GM15510 (cell line): ENCODE measurements around the gene IQCH.

ENCODE experiments used
- POLR2A ChIP-seq: IDR thresholded peaks from 3 replicates; pipeline ENCODE4 v1.6.1; 2011; ENCODE audit warnings: borderline replicate concordance; ENCODE audit not compliant: insufficient read length; ENCODE audit errors: extremely low read depth

Gene IQCH

DNA sequence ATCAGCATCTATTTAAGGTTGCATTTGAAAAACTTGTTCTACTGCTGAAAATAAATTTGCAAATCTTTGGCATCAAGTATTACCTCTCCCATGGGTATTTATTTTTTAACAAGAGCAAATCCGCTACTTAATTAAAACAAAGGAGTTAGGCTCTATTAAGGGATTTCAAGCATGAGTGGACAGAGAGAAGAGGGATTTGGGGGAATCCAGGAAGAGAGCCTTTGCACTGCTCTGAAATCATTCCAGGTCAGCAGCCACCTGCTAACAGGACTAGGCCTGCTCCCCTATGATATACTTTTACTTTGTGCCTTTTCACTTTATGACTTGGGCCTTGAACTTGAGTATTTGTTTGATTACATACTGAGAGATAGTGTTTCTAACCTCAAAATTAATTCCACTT lies 57.1 kb downstream of the IQCH start:
- no peak for TF ChIP-seq POLR2A

DNA sequence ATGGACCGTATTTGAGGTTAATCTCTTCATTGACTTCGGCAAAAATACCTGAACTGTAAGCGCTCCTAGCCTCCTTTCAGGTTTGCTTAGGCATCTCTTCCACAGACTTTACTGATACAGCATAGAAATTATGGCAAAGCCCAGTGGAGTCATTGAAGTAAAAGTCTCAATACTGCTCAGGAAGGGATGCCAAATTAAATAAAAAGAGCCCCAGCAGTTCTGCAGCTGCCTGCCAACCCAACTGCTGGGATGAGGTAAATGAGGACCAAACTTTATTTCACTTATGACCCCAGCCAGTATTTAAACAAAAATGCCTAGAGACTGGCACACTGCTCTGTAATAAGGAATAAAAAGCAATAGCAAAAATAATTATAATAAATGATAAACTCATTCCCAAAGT lies 65.4 kb downstream of the IQCH start:
- TF ChIP-seq POLR2A, result no peak

DNA sequence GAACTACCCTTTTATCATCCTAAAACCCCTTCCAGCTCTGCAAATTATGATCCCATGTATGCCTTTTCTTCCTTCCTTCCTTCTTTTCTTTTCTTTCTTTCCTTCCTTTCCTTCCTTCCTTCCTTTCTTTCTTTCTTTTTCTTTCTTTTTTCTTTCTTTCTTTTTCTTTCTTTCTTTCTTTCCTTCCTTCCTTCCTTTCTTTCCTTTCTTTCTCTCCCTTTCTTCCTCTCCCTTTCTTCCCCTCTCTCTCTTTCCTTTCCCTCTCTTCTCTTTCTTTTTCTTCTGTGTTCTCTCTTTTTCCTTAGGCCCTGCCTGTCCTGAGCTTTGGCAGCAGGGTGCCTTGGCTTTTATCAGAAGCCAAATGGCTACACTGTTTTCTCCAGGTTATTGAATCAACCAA lies 66.8 kb downstream of the IQCH start:
- no peak for TF ChIP-seq POLR2A

DNA sequence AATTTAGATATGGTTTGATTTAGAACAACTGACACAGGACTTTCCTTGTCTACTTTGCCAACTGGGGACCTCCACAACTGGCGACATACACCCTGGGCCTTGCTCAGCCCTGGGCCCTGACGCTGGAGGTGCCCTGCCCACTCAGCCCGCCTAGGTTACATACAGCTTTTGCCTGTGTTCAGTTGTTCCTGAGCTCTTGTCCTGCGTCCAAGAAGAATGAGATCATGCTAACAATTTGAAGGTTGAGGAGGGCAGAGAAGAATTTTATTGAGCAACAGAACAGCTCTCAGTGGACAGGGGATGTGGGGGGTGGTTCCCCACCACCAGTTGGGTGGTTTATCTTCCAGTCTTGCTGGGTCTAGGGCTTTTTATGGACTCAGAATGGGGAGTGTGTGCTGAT lies 67.9 kb downstream of the IQCH start:
- no peak for TF ChIP-seq POLR2A

DNA sequence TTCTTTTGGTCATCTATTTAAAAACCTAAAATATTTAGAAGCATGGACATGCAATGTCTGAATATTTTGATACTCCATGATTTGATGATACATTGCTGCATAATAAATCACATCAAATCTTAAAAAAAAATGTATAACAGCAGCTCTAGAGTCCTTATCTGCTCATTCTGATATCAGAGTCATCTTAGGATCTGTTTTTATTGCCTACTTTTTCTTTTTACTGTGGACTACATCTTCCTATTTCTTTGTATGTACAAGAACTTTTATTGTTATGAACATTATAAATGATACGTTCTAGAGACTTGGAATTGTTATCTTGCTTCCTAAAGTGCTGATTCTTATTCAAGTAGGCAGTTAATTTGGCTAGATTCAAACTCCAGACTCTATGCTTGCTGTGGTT lies 72.7 kb downstream of the IQCH start:
- no peak for TF ChIP-seq POLR2A

DNA sequence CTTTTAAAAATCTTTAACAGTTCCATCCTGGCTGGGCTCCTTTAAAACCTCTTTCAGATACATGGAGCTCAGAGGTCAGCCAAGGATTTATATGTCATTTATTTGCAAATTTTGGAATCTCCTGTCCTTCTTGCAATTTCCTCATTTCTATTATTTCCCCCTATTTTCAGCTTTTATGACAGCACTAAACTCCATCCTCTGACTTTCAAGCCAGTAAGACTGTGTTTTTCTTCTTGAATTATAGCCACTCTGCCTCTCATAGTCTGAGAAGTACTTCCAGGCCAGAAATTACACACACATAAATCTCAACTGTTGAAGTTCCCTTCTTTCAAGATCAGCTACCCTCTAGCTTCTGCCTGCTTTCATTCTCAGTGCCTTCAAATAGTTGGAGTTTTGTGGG lies 73.2 kb downstream of the IQCH start:
- TF ChIP-seq POLR2A, result no peak

GRCh38 chr15:67329984-67330733 lies 75.6 kb downstream of the IQCH start:
- no peak for TF ChIP-seq POLR2A

DNA sequence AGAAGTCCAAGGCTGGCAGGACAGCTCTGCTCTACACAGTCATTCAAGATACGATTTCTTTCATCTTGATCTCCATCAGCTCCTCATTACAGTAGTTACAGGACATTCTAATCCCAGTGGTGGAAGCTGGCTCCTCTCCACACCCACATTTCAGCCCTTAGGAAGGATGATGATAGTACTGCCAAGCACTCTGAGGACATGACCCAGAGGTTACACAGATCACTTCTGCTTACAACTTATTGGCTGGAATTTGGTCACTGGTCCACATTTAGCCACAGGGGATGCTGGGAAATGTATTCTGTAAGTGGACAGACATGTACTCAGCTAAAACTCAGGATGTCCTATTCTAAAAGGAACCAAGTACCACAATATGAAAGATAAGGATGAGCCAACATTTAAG lies 77.1 kb downstream of the IQCH start:
- TF ChIP-seq POLR2A, result no peak

- no peak for TF ChIP-seq POLR2A
These were observed 80.4 kb downstream of the IQCH start for GRCh38 chr15:67335026-67335425.

DNA sequence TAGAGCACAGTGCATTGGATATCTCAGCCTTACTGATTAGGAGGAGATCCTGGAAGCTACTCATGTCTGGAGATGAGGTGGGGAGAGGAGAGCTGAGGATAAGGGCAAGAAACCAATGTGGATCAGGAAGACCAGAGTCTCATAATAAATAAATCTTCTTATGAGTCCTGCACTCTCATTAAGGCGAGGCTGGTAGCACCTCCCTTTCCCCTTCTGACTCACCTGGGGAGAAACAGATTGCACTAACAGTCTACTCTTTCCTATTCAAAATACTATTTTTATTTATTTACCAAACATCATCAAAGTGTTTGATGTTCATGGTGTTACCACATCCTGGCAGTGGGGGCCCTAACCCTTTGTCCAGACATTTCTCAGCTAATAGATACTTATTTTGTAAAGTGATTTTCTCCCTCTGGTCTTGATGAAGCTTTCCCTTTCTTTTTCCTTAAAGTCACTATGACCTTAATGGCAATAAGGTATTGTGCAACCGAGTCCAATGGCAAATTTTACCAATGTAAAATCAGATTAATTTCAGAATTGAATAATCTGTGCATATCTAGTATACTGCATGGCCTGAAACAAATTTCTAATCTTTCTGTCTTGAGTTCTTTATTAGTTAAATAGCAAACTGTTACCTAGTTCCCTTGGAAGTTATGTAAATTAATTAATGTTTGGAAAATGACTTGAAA lies 81.1 kb downstream of the IQCH start:
- TF ChIP-seq POLR2A, result no peak

DNA sequence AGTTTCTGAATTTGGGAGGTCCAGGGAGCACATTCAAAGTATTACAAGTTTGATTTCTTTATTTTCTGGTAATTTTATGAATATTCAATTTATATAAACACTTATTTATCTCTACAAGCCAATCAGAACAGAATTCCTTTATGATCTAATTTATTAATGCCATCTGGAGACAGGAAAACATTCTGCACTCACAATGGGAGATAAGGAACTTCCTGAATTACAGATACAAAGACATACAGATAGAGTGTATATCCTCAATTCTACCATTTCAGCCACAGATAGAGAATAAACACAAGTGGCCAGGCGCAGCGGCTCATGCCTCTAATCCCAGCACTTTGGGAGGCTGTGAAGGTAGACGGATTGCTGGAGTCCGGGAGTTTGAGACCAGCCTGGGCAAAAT lies 86.0 kb downstream of the IQCH start:
- no peak for TF ChIP-seq POLR2A

DNA sequence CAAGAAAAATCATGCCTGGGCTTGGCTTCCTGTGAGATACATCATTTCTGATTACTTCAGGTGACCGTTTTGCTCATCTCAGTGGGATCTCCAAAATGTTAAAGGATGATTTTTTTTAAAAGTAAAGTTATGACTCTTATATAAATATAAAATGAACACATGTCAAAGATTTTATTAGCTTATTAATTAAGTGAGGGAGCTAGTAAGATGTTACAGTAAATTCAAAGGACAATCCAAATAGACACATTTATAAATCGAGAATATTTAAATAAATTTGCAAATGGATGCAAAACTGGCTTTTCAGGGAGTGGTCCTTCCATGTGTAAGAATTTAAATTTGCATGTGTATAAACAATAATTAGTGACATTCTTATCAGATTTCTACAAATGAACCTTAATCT lies 87.0 kb downstream of the IQCH start:
- TF ChIP-seq POLR2A, result no peak

DNA sequence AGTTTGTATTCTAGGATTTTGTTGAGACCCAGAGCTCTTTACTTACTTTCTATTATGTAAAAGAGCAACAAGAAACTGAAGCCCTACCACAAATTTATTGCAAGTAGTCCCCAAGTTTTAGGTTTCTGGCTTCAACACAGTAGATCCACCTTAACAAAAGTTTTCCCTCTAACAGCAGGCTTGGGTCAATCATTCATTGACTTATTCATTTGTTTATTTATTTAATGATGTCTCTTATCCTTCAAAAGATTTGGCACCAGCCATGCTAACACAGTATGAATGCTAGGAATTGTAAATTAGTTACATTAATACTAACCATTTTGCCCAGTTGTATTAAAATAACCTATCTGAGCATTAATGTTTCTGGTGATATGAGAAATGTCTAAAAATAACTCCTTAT lies 88.6 kb downstream of the IQCH start:
- TF ChIP-seq POLR2A, result no peak

DNA sequence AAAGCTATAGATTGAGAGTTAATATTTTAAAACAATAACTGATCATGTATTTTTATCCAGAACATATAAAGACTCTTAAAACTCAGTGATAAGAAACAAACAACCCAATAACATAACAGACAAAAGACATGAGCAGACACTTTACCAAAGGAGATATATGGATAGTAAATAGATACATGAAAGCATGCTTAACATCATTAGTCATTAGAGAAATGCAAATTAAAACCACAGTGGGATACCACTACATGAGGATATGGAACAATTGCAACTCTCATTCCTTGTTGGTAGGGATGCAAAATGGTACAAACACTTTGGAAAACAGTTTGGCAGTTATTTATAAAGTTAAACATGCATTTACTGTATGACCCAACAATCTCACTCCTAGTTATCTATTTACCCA lies 95.0 kb downstream of the IQCH start:
- TF ChIP-seq POLR2A, result no peak

- no peak for TF ChIP-seq POLR2A
These were observed 95.5 kb downstream of the IQCH start for GRCh38 chr15:67350042-67350441.

DNA sequence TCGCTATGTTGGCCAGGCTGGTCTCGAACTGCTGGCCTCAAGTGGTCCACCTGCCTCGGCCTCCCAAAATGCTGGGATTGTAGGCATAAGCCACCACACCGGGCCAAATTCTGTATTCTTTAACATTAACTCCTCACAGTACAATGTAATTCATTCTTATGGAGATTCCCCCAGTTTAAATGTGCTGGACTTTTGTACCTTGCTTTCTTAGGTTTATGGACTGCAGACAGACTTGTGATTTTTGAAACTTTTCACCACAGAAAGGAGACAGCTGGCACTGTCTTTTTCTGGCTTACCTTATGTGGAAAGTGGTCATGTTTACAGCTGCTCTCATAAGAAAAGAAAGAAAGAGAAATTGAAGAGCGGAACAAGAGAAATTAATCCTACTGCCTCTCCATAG lies 103.8 kb downstream of the IQCH start:
- TF ChIP-seq POLR2A, result no peak
